ENCODE results near the gene NUFIP2. TPM values are rescaled to one million over a fixed set of nuclear protein-coding genes. Genes with fewer than 3 reads are reported as not detected.

NUFIP2 gene
- total and polyA plus RNA-seq, 4 donors, result 5.0 to 52.9 (median 29.8) TPM

DNA sequence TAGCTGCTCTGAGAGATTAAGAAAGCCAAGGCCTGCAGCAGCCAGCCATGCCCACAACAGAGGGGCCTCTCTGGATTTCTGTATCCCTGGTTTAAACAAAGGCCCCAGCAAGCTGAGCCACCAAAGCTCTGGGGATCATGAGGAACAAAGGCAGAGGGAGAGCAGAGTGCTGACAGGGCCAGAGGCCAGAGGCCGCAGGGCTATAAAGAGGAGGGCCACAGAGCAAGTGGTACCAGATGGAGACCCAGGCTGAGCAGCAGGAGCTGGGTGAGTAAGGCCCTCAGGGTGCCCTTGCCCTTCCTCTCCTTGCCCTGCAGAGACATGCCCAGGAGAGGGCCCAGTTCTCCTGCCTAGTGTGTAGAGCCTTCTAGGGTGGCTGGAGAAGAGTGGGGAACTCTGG, 47.3 kb downstream of the NUFIP2 start, which contains the start of gene CRYBA1:
TSS of gene CRYBA1 (plus strand) at position 232 of the 400 bp plus-strand sequence. CDS start at position 237, 5 bp downstream.
- no peak within 1 kb of the TSS for H3K27ac ChIP-seq (ENCODE audit: low read depth in 1 of 2, low read length in 2 of 2)
- no peak within 1 kb of the TSS for H3K4me3 ChIP-seq (ENCODE audit: low read length in 2 of 2)
- ATAC-seq (ENCODE audit: low FRiP score), result no peak
- H3K36me3 ChIP-seq (ENCODE audit: control insufficient read depth in 1 of 2, insufficient read depth in 2 of 2, low read length in 1 of 2), result no peaks in the 10 kb centered on the region
- intact Hi-C loops (cut with DNase I), result no loop called here
- H3K27me3 ChIP-seq (ENCODE audit: control insufficient read depth in 1 of 2, insufficient read depth in 2 of 2, low read length in 1 of 2), result no peaks in the 10 kb centered on the region
- no peak for DNase-seq
- no peaks in the 10 kb centered on the region for H3K4me1 ChIP-seq (ENCODE audit: control insufficient read depth in 1 of 2, insufficient read depth in 2 of 2, low read length in 2 of 2)
- no peaks in the 10 kb centered on the region for H3K9me3 ChIP-seq (ENCODE audit: control insufficient read depth, low read length)
- WGBS, 2 donors, result 65 to 89% methylated on average over 1 of the region's 1 CpG

DNA sequence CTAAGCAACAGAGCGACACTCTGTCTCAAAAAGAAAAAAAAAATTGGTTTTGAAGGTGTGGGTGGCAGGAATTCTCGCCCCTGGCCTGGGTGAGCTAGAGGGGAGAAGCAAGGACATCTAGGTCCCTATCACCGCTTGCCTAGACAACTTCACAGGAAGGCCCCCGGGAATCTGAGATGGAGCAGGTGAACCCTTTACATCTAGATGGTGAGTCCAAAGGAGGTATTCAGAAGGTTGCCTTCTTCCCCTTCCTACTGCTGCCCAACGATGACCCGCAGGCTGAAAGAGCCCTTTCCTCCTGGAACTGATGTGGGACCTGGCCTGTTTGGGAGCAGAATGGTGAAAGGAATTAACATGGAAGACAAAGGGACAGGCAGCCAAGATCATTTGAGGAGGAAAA, 48.5 kb downstream of the NUFIP2 start:
- DNase-seq (no peak), ATAC-seq (ENCODE audit: low FRiP score) (no peak)
- Histone ChIP-seq H3K36me3 (ENCODE audit: control insufficient read depth in 1 of 2, insufficient read depth in 2 of 2, low read length in 1 of 2) (no peaks in the 10 kb centered on the region), H3K9me3 (ENCODE audit: control insufficient read depth, low read length) (no peaks in the 10 kb centered on the region), H3K4me3 (ENCODE audit: low read length in 2 of 2) (no peak overlapping the region), H3K27me3 (ENCODE audit: control insufficient read depth in 1 of 2, insufficient read depth in 2 of 2, low read length in 1 of 2) (no peaks in the 10 kb centered on the region), H3K4me1 (ENCODE audit: control insufficient read depth in 1 of 2, insufficient read depth in 2 of 2, low read length in 2 of 2) (peaks cover 5 to 8% of the 10 kb centered on the region in 2 donors), H3K27ac (ENCODE audit: low read depth in 1 of 2, low read length in 2 of 2) (no peak overlapping the region)
- WGBS, 2 donors, result 95 to 98% methylated on average over 6 of the region's 6 CpGs
- intact Hi-C loops (cut with DNase I), result no loop called here

DNA sequence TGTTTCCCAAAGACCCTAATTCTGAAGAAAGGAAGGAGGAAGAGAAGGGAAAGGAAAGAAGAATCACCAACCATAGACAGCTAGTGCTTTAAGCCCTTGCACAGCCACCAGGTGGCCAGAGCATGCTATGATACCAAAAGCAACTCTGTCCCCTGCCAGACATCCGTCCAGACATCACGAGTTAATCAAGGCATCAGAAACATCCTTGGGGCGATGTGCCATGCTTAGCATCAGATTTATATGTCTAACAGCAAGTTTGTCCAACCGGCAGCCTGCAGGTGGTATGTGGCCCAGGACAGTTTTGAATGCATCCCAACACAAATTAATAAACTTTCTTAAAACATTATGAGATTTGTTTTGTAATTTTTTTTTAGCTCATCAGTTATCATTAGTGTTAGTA, 50.2 kb downstream of the NUFIP2 start:
- no peak overlapping the region for H3K4me3 ChIP-seq (ENCODE audit: low read length in 2 of 2)
- no peaks in the 10 kb centered on the region for H3K36me3 ChIP-seq (ENCODE audit: control insufficient read depth in 1 of 2, insufficient read depth in 2 of 2, low read length in 1 of 2)
- intact Hi-C loops (cut with DNase I), result no loop called here
- no peaks in the 10 kb centered on the region for H3K9me3 ChIP-seq (ENCODE audit: control insufficient read depth, low read length)
- 76 to 79% methylated on average over 4 of the region's 4 CpGs for WGBS, 2 donors
- ATAC-seq (ENCODE audit: low FRiP score) (no peak), DNase-seq (no peak)
- peaks cover 6 to 9% of the 10 kb centered on the region in 2 donors for H3K4me1 ChIP-seq (ENCODE audit: control insufficient read depth in 1 of 2, insufficient read depth in 2 of 2, low read length in 2 of 2)
- H3K27ac ChIP-seq (ENCODE audit: low read depth in 1 of 2, low read length in 2 of 2), result no peak overlapping the region
- no peaks in the 10 kb centered on the region for H3K27me3 ChIP-seq (ENCODE audit: control insufficient read depth in 1 of 2, insufficient read depth in 2 of 2, low read length in 1 of 2)

DNA sequence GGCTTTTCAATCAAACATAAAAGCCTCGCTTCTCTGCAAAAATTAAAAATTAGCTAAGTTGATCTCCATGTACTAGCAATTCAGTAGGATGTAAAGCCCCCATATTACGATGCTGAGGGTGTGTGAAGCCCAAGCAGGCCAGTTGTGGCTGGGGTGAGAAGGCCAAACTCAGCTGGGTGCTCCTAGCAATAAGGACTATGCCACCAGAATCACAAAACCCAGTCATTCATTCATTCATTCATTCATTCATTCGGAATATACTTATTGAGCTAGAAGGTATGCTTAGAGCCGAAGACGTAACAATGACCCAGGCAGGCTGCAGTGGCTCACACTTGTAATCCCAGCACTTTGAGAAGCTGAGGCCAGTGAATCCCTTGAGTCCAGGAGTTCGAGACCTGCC, 51.2 kb downstream of the NUFIP2 start:
- Histone ChIP-seq H3K4me3 (ENCODE audit: low read length in 2 of 2) (no peak overlapping the region), H3K27ac (ENCODE audit: low read depth in 1 of 2, low read length in 2 of 2) (no peak overlapping the region), H3K4me1 (ENCODE audit: control insufficient read depth in 1 of 2, insufficient read depth in 2 of 2, low read length in 2 of 2) (peaks cover 6 to 9% of the 10 kb centered on the region in 2 donors), H3K9me3 (ENCODE audit: control insufficient read depth, low read length) (no peaks in the 10 kb centered on the region), H3K36me3 (ENCODE audit: control insufficient read depth in 1 of 2, insufficient read depth in 2 of 2, low read length in 1 of 2) (no peaks in the 10 kb centered on the region), H3K27me3 (ENCODE audit: control insufficient read depth in 1 of 2, insufficient read depth in 2 of 2, low read length in 1 of 2) (no peaks in the 10 kb centered on the region)
- 97 to 98% methylated on average over 6 of the region's 6 CpGs for WGBS, 2 donors
- no peak for ATAC-seq (ENCODE audit: low FRiP score)
- DNase-seq, result no peak
- intact Hi-C loops (cut with DNase I), result no loop called here

DNA sequence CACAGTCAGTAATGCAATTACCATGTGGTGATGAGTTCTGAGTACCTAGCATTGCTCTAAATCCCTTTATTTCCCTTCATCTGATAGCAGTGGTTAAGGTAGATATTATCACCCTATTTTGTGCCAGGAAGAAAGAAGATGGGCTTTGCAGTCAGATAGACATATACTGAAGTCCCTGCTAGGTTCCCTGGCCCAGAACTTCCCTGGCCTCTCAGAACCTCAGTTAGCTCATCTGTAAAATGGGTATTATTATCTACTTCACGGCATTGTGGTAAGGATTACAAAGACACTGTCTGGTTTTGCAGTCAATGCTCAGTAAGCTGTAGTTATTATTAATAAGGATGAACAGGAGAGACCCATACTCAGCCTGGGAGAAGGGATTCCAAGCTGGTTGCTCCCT, 51.9 kb downstream of the NUFIP2 start:
- intact Hi-C loops (cut with DNase I), result no loop called here

DNA sequence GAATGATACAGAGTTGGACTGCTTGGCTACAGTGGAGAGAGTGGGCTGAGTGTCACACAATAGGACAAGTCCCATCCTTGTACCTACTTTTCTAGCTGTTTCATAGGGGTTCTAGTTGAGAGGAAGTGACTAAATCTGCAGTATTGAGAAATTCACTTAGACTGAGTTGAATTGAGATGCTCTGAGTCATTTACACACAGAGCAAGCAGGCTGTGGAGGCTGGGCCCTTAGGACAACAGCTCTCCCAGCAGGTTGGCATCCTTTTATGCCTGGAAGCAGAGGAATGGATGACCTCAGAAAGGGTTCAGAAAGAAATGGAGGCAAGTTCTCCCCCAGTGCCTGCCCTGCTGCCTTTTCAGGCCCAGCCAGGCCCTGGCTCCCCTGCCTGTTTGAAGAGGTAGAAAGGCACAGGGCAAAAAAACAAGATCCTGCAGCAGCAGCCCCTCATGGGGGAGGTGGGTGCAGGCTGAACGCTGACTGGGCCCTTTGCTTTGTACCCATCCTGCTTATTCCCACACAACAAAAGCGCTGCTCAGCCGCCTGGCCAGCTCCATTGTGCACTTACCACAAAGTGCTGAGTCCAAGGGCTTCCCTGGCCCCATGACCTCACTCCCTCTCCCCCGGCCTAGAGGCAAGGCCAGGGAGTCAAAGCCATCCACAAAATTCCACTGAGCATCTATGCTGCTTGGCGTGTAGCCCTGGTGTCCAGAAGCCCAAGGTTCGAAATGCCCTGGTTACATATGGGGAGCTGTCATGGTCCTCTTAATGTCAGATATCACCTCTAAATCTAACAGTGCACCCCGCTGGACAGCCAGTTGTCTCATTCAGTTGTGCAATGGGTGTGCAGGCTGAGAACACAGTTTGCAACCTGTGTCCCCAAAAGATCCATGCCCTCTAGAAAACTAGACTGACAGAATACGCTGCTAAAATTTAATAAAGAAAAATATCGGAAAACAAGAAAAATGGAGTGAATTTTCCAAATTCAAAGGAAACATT, 52.7 kb downstream of the NUFIP2 start:
- peak; percentile 84 to 86 for DNase-seq
- Histone ChIP-seq H3K36me3 (ENCODE audit: control insufficient read depth in 1 of 2, insufficient read depth in 2 of 2, low read length in 1 of 2) (no peaks in the 10 kb centered on the region), H3K27ac (ENCODE audit: low read depth in 1 of 2, low read length in 2 of 2) (peak overlapping the region in 1 of 2 donors; percentile 89), H3K4me3 (ENCODE audit: low read length in 2 of 2) (no peak overlapping the region), H3K4me1 (ENCODE audit: control insufficient read depth in 1 of 2, insufficient read depth in 2 of 2, low read length in 2 of 2) (peaks cover 6 to 10% of the 10 kb centered on the region in 2 donors), H3K9me3 (ENCODE audit: control insufficient read depth, low read length) (no peaks in the 10 kb centered on the region), H3K27me3 (ENCODE audit: control insufficient read depth in 1 of 2, insufficient read depth in 2 of 2, low read length in 1 of 2) (no peaks in the 10 kb centered on the region)
- intact Hi-C loops (cut with DNase I), result no loop called here
- 74 to 76% methylated on average over 9 of the region's 9 CpGs for WGBS, 2 donors
- ATAC-seq (ENCODE audit: low FRiP score), result peak; percentile 92

More for the DNA sequence above, 51.9 kb downstream of the NUFIP2 start:
- ATAC-seq (ENCODE audit: low FRiP score) (no peak), DNase-seq (no peak)
- Histone ChIP-seq H3K4me1 (ENCODE audit: control insufficient read depth in 1 of 2, insufficient read depth in 2 of 2, low read length in 2 of 2) (peaks cover 6 to 10% of the 10 kb centered on the region in 2 donors), H3K4me3 (ENCODE audit: low read length in 2 of 2) (no peak overlapping the region), H3K9me3 (ENCODE audit: control insufficient read depth, low read length) (no peaks in the 10 kb centered on the region), H3K36me3 (ENCODE audit: control insufficient read depth in 1 of 2, insufficient read depth in 2 of 2, low read length in 1 of 2) (no peaks in the 10 kb centered on the region), H3K27ac (ENCODE audit: low read depth in 1 of 2, low read length in 2 of 2) (no peak overlapping the region), H3K27me3 (ENCODE audit: control insufficient read depth in 1 of 2, insufficient read depth in 2 of 2, low read length in 1 of 2) (no peaks in the 10 kb centered on the region)
- 94 to 100% methylated on average over 1 of the region's 1 CpG for WGBS, 2 donors

DNA sequence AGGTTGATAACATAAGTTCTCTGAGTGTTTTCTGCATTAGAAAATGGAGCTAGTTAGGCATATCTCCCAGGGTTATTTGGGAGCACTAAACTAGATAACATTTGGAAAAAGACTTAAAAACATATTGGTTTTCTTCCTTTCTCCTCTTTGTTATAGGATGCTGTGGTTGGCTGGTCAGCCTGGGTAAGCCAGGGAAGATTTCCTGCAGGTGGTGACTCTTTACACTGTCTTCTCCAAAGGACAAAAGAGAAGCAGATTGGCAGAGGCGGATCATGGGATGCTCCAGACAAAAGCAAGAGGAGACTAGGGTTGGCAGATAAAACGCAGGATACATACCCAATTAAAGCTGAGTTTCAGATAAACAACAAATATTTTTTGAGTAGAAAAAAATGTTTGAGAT, 53.5 kb downstream of the NUFIP2 start:
- no peak for DNase-seq
- intact Hi-C loops (cut with DNase I), result no loop called here
- 67% methylated on average over 2 of the region's 2 CpGs for WGBS, 2 donors
- Histone ChIP-seq H3K27me3 (ENCODE audit: control insufficient read depth in 1 of 2, insufficient read depth in 2 of 2, low read length in 1 of 2) (no peaks in the 10 kb centered on the region), H3K4me3 (ENCODE audit: low read length in 2 of 2) (no peak overlapping the region), H3K27ac (ENCODE audit: low read depth in 1 of 2, low read length in 2 of 2) (peak overlapping the region; percentile 89 to 93), H3K9me3 (ENCODE audit: control insufficient read depth, low read length) (no peaks in the 10 kb centered on the region), H3K36me3 (ENCODE audit: control insufficient read depth in 1 of 2, insufficient read depth in 2 of 2, low read length in 1 of 2) (no peaks in the 10 kb centered on the region), H3K4me1 (ENCODE audit: control insufficient read depth in 1 of 2, insufficient read depth in 2 of 2, low read length in 2 of 2) (peaks cover 6 to 10% of the 10 kb centered on the region in 2 donors)
- ATAC-seq (ENCODE audit: low FRiP score), result no peak

DNA sequence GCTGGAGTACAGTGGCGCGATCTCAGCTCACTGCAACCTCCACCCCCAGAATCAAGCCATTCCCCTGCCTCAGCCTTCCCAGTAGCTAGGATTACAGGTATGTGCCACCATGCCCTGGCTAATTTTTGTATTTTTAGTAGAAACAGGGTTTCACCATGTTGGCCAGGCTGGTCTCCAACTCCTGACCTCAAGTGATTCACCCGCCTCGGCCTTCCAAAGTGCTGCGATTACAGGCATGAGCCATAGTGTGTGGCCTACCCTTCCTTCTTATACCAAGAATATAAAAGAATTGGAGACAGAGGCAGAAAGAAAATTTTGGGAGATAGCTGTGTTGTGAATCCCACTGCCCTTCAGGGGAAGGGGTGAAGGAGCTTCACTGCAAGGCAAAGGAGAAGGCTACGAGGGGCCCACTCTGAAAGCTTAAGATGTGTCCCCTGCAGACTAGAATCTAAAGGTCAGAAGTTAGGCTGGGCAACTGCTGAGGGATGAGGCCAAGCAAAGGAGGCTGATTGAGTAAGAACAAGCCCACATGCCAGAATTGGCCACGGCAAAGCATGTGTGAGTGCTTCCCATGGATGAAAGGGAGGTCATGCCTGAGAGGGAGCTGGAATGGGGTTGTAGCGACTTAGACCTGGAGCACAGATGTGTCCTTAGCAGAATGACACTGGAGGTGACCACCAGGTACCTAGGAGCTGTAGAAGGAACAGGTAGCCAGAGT, 55.7 kb downstream of the NUFIP2 start:
- 94 to 95% methylated on average over 8 of the region's 8 CpGs for WGBS, 2 donors
- no peak overlapping the region for H3K27ac ChIP-seq (ENCODE audit: low read depth in 1 of 2, low read length in 2 of 2)
- no peaks in the 10 kb centered on the region for H3K36me3 ChIP-seq (ENCODE audit: control insufficient read depth in 1 of 2, insufficient read depth in 2 of 2, low read length in 1 of 2)
- no peak overlapping the region for H3K4me3 ChIP-seq (ENCODE audit: low read length in 2 of 2)
- intact Hi-C loops (cut with DNase I), result no loop called here
- H3K9me3 ChIP-seq (ENCODE audit: control insufficient read depth, low read length), result no peaks in the 10 kb centered on the region
- H3K27me3 ChIP-seq (ENCODE audit: control insufficient read depth in 1 of 2, insufficient read depth in 2 of 2, low read length in 1 of 2), result no peaks in the 10 kb centered on the region
- peaks cover 6 to 10% of the 10 kb centered on the region in 2 donors for H3K4me1 ChIP-seq (ENCODE audit: control insufficient read depth in 1 of 2, insufficient read depth in 2 of 2, low read length in 2 of 2)
- ATAC-seq (ENCODE audit: low FRiP score) (no peak), DNase-seq (no peak)

All from aorta (tissue), 5 donors.